ENCODE results near the gene CAMSAP1.

Gene CAMSAP1

GRCh38 chr9:135795391-135795790 lies 112.0 kb downstream of the CAMSAP1 start:
- H3K4me3 ChIP-seq (replicated peaks; ENCODE audit: low read depth, low read length) = no peak overlapping the region
- no peak for TF ChIP-seq CTCF (IDR thresholded peaks at IDR 0.05; ENCODE audit: low read depth, low read length, missing control alignments)
- no peak for DNase-seq (ENCODE audit: extremely low read depth, low read depth)

GRCh38 chr9:135794361-135794885 lies 112.9 kb downstream of the CAMSAP1 start:
- DNase-seq (ENCODE audit: extremely low read depth, low read depth) = no peak
- H3K4me3 ChIP-seq (replicated peaks; ENCODE audit: low read depth, low read length) = no peak overlapping the region
- TF ChIP-seq CTCF (IDR thresholded peaks at IDR 0.05; ENCODE audit: low read depth, low read length, missing control alignments) = no peak

- no peak for DNase-seq (ENCODE audit: extremely low read depth, low read depth)
- no peak for TF ChIP-seq CTCF (IDR thresholded peaks at IDR 0.05; ENCODE audit: low read depth, low read length, missing control alignments)
- no peak overlapping the region for H3K4me3 ChIP-seq (replicated peaks; ENCODE audit: low read depth, low read length)
Measured at GRCh38 chr9:135794057-135794335, 113.3 kb downstream of the CAMSAP1 start.

GRCh38 chr9:135793221-135794056 lies 113.9 kb downstream of the CAMSAP1 start:
- no peak for DNase-seq (ENCODE audit: extremely low read depth, low read depth)
- no peak overlapping the region for H3K4me3 ChIP-seq (replicated peaks; ENCODE audit: low read depth, low read length)
- TF ChIP-seq CTCF (IDR thresholded peaks at IDR 0.05; ENCODE audit: low read depth, low read length, missing control alignments) = no peak

GRCh38 chr9:135792268-135793128 lies 114.8 kb downstream of the CAMSAP1 start:
- no peak overlapping the region for H3K4me3 ChIP-seq (replicated peaks; ENCODE audit: low read depth, low read length)
- no peak for TF ChIP-seq CTCF (IDR thresholded peaks at IDR 0.05; ENCODE audit: low read depth, low read length, missing control alignments)
- no peak for DNase-seq (ENCODE audit: extremely low read depth, low read depth)

- no peak for TF ChIP-seq CTCF (IDR thresholded peaks at IDR 0.05; ENCODE audit: low read depth, low read length, missing control alignments)
- DNase-seq (ENCODE audit: extremely low read depth, low read depth) = no peak
- no peak overlapping the region for H3K4me3 ChIP-seq (replicated peaks; ENCODE audit: low read depth, low read length)
Measured at GRCh38 chr9:135791431-135792267, 115.7 kb downstream of the CAMSAP1 start.

Data from HFF-Myc (cell line).